Effector CD4-positive, alpha-beta T cell (primary cell): ENCODE results near the gene RUNDC1.

Experiments used
- DNase-seq: peaks from one replicate; pipeline ENCODE4 v3.0.0-alpha.2; 2020

RUNDC1 gene

GRCh38 chr17:43020030-43020621 is 39.8 kb downstream of the RUNDC1 start:
- DNase-seq = no peak

GRCh38 chr17:43020789-43021740 is 40.7 kb downstream of the RUNDC1 start:
- DNase-seq = peak; percentile 24

- peak; percentile 58 for DNase-seq
These were observed 41.6 kb downstream of the RUNDC1 start, which contains the start of gene VAT1 for GRCh38 chr17:43021741-43022512. VAT1 (minus strand) TSS chr17:43022385; CDS start chr17:43022322, 63 bp downstream.

- DNase-seq = peak; percentile 74
These were observed 44.3 kb downstream of the RUNDC1 start, which contains the start of gene RND2 for GRCh38 chr17:43024407-43025289. RND2 (plus strand) TSS chr17:43025231; CDS start chr17:43025348, 117 bp downstream.

- no peak for DNase-seq
These were observed 44.9 kb downstream of the RUNDC1 start for GRCh38 chr17:43025290-43025657.

- DNase-seq = no peak
These were observed 45.6 kb downstream of the RUNDC1 start for GRCh38 chr17:43025766-43026537.

GRCh38 chr17:43026595-43026994 is 46.2 kb downstream of the RUNDC1 start:
- DNase-seq = no peak

GRCh38 chr17:43027091-43028032 is 47.0 kb downstream of the RUNDC1 start:
- DNase-seq = no peak

GRCh38 chr17:43028221-43028861 is 48.0 kb downstream of the RUNDC1 start:
- no peak for DNase-seq

GRCh38 chr17:43030137-43030767 is 49.9 kb downstream of the RUNDC1 start:
- DNase-seq = no peak

GRCh38 chr17:43031666-43032065 is 51.3 kb downstream of the RUNDC1 start:
- DNase-seq = no peak

- DNase-seq = no peak
These were observed 53.9 kb downstream of the RUNDC1 start for GRCh38 chr17:43033948-43034881.

GRCh38 chr17:43034894-43035293 is 54.5 kb downstream of the RUNDC1 start:
- DNase-seq = no peak

GRCh38 chr17:43039646-43040045 is 59.3 kb downstream of the RUNDC1 start:
- no peak for DNase-seq

GRCh38 chr17:43040655-43041054 is 60.3 kb downstream of the RUNDC1 start:
- DNase-seq = no peak

GRCh38 chr17:43042025-43042628 is 61.8 kb downstream of the RUNDC1 start:
- DNase-seq = no peak
